Activated CD4-positive, alpha-beta T cell treated with anti-CD3 and anti-CD28 coated beads, Interleukin-2, amount 10 ng/mL, durations not matched to agents 7 days and 5 days (primary cell): ENCODE data around the gene NDST1. TPM values are rescaled to one million over a fixed set of nuclear protein-coding genes. Genes with fewer than 3 reads are reported as not detected.
"Not testable (repeated sequence)": the region's sequence is repeated elsewhere in the genome, so short reads cannot be mapped to it uniquely, and the experiment has no call there.

Source experiments
- CTCF ChIA-PET: fragments of 350-600 bp; sonication (Branson Sonifier 250); formaldehyde crosslinking; loops from one replicate; lab custom pipeline; 2021; ENCODE audit warnings: antibody characterized with exemption; lab: Charles Lee
- POLR2A ChIA-PET: fragments of 350-600 bp; sonication (Branson Sonifier 250); formaldehyde crosslinking; loops from one replicate; lab custom pipeline; 2021; ENCODE audit warnings: antibody characterized with exemption; lab: Charles Lee
- DNase-seq: peaks from one replicate; pipeline ENCODE4 v3.0.0-alpha.2; 2020
- H3K27ac Mint-ChIP-seq: one replicate; pipeline ENCODE4 v1.8.0; 2021; ENCODE audit warnings: mild to moderate bottlenecking, moderate library complexity, mixed read lengths
- H3K27me3 Mint-ChIP-seq: one replicate; pipeline ENCODE4 v1.8.0; 2021; ENCODE audit warnings: mixed read lengths
- H3K36me3 Mint-ChIP-seq: one replicate; pipeline ENCODE4 v1.8.0; 2021; ENCODE audit warnings: low read depth, mixed read lengths
- H3K4me1 Mint-ChIP-seq: one replicate; pipeline ENCODE4 v1.8.0; 2021; ENCODE audit warnings: mixed read lengths
- H3K4me3 Mint-ChIP-seq: one replicate; pipeline ENCODE4 v1.8.0; 2021; ENCODE audit warnings: mild to moderate bottlenecking, moderate library complexity, mixed read lengths
- H3K9me3 Mint-ChIP-seq: one replicate; pipeline ENCODE4 v1.8.0; 2021; ENCODE audit warnings: mixed read lengths
- total RNA-seq, 2 experiments: library from RNA; stranded (reverse); gene quantifications; one replicate each; pipeline ENCODE4 v1.2.3, GENCODE V29; 2021

The NDST1 gene
- total RNA-seq, 2 experiments from 2014 or later, result 0.50 to 0.71 TPM

GRCh38 chr5:150514708-150515211 lies 6.8 kb downstream of the NDST1 start:
- DNase-seq, result no peak
- Mint-ChIP-seq H3K27me3 (no peaks in the 10 kb centered on the region), H3K4me1 (no peaks in the 10 kb centered on the region), H3K36me3 (no peaks in the 10 kb centered on the region), H3K27ac (no peak overlapping the region), H3K4me3 (no peak overlapping the region), H3K9me3 (no peaks in the 10 kb centered on the region)
- ChIA-PET POLR2A (no interaction called here), CTCF (no interaction called here)

- no peaks in the 10 kb centered on the region for H3K4me1 Mint-ChIP-seq
- H3K27ac Mint-ChIP-seq, result no peak overlapping the region
- H3K27me3 Mint-ChIP-seq, result no peaks in the 10 kb centered on the region
- no peak overlapping the region for H3K4me3 Mint-ChIP-seq
- ChIA-PET CTCF (no interaction called here), POLR2A (no interaction called here)
- H3K36me3 Mint-ChIP-seq, result no peaks in the 10 kb centered on the region
- H3K9me3 Mint-ChIP-seq, result no peaks in the 10 kb centered on the region
- no peak for DNase-seq
Observed at GRCh38 chr5:150515446-150515845, 7.5 kb downstream of the NDST1 start.

- H3K36me3 Mint-ChIP-seq, result no peaks in the 10 kb centered on the region
- no peak overlapping the region for H3K27ac Mint-ChIP-seq
- no peaks in the 10 kb centered on the region for H3K9me3 Mint-ChIP-seq
- POLR2A ChIA-PET, result no interaction called here
- H3K4me3 Mint-ChIP-seq, result no peak overlapping the region
- H3K27me3 Mint-ChIP-seq, result no peaks in the 10 kb centered on the region
- CTCF ChIA-PET, result interaction anchor here (0.9 kb wide), 2 partner anchors 15 to 57 kb away, joined by 3 read pairs; no protein-coding TSS in a partner anchor
- DNase-seq, result no peak
- H3K4me1 Mint-ChIP-seq, result no peaks in the 10 kb centered on the region
Observed at GRCh38 chr5:150516011-150516410, 8.1 kb downstream of the NDST1 start.

- no peaks in the 10 kb centered on the region for H3K27me3 Mint-ChIP-seq
- H3K9me3 Mint-ChIP-seq, result no peaks in the 10 kb centered on the region
- no peaks in the 10 kb centered on the region for H3K4me1 Mint-ChIP-seq
- ChIA-PET CTCF (no interaction called here), POLR2A (no interaction called here)
- no peak for DNase-seq
- no peaks in the 10 kb centered on the region for H3K36me3 Mint-ChIP-seq
- H3K27ac Mint-ChIP-seq, result no peak overlapping the region
- H3K4me3 Mint-ChIP-seq, result no peak overlapping the region
Observed at GRCh38 chr5:150517272-150518152, 9.6 kb downstream of the NDST1 start.

GRCh38 chr5:150518712-150519559 lies 11.0 kb downstream of the NDST1 start:
- H3K36me3 Mint-ChIP-seq, POLR2A ChIA-PET, H3K9me3 Mint-ChIP-seq, H3K4me3 Mint-ChIP-seq, H3K4me1 Mint-ChIP-seq, H3K27me3 Mint-ChIP-seq, DNase-seq: not testable (repeated sequence)
- H3K27ac Mint-ChIP-seq, result peak overlapping the region; percentile 9
- CTCF ChIA-PET, result interaction anchor here (0.6 kb wide), 1 partner anchor 138 kb away, joined by 3 read pairs; no protein-coding TSS in a partner anchor

GRCh38 chr5:150519560-150519945 lies 11.6 kb downstream of the NDST1 start:
- no peak overlapping the region for H3K4me3 Mint-ChIP-seq
- CTCF ChIA-PET, result no interaction called here
- POLR2A ChIA-PET, result no interaction called here
- H3K27ac Mint-ChIP-seq, result no peak overlapping the region
- DNase-seq, result no peak
- no peaks in the 10 kb centered on the region for H3K9me3 Mint-ChIP-seq
- H3K36me3 Mint-ChIP-seq, result no peaks in the 10 kb centered on the region
- H3K27me3 Mint-ChIP-seq, result no peaks in the 10 kb centered on the region
- no peaks in the 10 kb centered on the region for H3K4me1 Mint-ChIP-seq

- Mint-ChIP-seq H3K27ac (no peak overlapping the region), H3K27me3 (no peaks in the 10 kb centered on the region), H3K4me3 (no peak overlapping the region), H3K4me1 (no peaks in the 10 kb centered on the region), H3K9me3 (no peaks in the 10 kb centered on the region), H3K36me3 (no peaks in the 10 kb centered on the region)
- ChIA-PET CTCF (no interaction called here), POLR2A (no interaction called here)
- DNase-seq, result no peak
Observed at GRCh38 chr5:150519978-150520377, 12.0 kb downstream of the NDST1 start.

GRCh38 chr5:150520747-150521521 lies 13.0 kb downstream of the NDST1 start:
- Mint-ChIP-seq H3K27ac (no peak overlapping the region), H3K27me3 (no peaks in the 10 kb centered on the region), H3K4me3 (no peak overlapping the region), H3K4me1 (no peaks in the 10 kb centered on the region), H3K36me3 (no peaks in the 10 kb centered on the region), H3K9me3 (no peaks in the 10 kb centered on the region)
- ChIA-PET CTCF (no interaction called here), POLR2A (no interaction called here)
- DNase-seq, result no peak

- DNase-seq, result no peak
- Mint-ChIP-seq H3K27me3 (no peaks in the 10 kb centered on the region), H3K4me3 (no peak overlapping the region), H3K4me1 (no peaks in the 10 kb centered on the region), H3K36me3 (no peaks in the 10 kb centered on the region), H3K9me3 (no peaks in the 10 kb centered on the region), H3K27ac (no peak overlapping the region)
- ChIA-PET POLR2A (no interaction called here), CTCF (no interaction called here)
Observed at GRCh38 chr5:150521522-150521817, 13.5 kb downstream of the NDST1 start.

GRCh38 chr5:150521939-150522503 lies 14.1 kb downstream of the NDST1 start:
- H3K27ac Mint-ChIP-seq, result no peak overlapping the region

GRCh38 chr5:150522504-150523414 lies 14.8 kb downstream of the NDST1 start:
- H3K36me3 Mint-ChIP-seq, result no peaks in the 10 kb centered on the region
- DNase-seq, result no peak
- H3K9me3 Mint-ChIP-seq, result no peaks in the 10 kb centered on the region
- no peak overlapping the region for H3K4me3 Mint-ChIP-seq
- no peak overlapping the region for H3K27ac Mint-ChIP-seq
- ChIA-PET CTCF (interaction anchor here (1.2 kb wide), 1 partner anchor 73 kb away, joined by 3 read pairs; the partner anchor contains the start of gene RPS14), POLR2A (no interaction called here)
- H3K4me1 Mint-ChIP-seq, result no peaks in the 10 kb centered on the region
- no peaks in the 10 kb centered on the region for H3K27me3 Mint-ChIP-seq

More at GRCh38 chr5:150521939-150522503, 14.1 kb downstream of the NDST1 start:
- ChIA-PET CTCF (no interaction called here), POLR2A (no interaction called here)
- Mint-ChIP-seq H3K9me3 (no peaks in the 10 kb centered on the region), H3K27me3 (no peaks in the 10 kb centered on the region), H3K4me3 (no peak overlapping the region), H3K36me3 (no peaks in the 10 kb centered on the region), H3K4me1 (no peaks in the 10 kb centered on the region)
- no peak for DNase-seq
